ENCODE measurements around the gene CDKL4. TPM values are rescaled to one million over a fixed set of nuclear protein-coding genes. Genes with fewer than 3 reads are reported as not detected.
"Not testable (repeated sequence)": the region's sequence is repeated elsewhere in the genome, so short reads cannot be mapped to it uniquely, and the experiment has no call there.

CDKL4 gene
- total RNA-seq, 1 experiment from 2014 or later = not detected

DNA sequence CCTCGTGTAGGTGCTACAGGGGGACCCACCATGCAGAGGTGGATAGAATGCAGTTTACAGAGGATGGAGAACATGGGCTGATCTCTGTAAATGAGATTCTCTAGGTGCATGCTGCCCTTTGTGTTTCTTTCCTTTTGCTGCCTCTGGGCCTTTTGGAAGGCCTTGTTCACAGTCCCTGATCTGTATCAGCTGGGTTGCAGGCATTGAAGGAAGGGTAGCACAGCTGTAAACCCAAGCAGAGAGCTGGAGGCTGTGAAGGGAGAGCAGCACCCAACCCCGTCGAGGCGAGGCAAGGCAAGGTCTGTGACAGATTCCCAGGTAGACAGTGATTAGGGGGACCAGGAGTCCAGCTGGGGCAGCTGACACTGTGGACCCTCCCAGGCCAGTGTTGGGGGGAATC, 66.8 kb downstream of the CDKL4 start:
- Histone ChIP-seq H3K4me3 (no peak overlapping the region), H3K4me1 (replicated peaks; ENCODE audit: insufficient read depth) (peaks cover 14% of the 10 kb centered on the region), H3K79me2 (ENCODE audit: low read depth) (no peaks in the 10 kb centered on the region), H3K9me3 (ENCODE audit: insufficient read depth, low read depth) (no peaks in the 10 kb centered on the region), H2AFZ (no peak overlapping the region), H3K27ac (no peak overlapping the region), H3K27me3 (ENCODE audit: insufficient read depth, low read depth) (no peaks in the 10 kb centered on the region), H3K36me3 (ENCODE audit: low read depth) (no peaks in the 10 kb centered on the region), H3K4me2 (no peak overlapping the region), H3K9me2 (ENCODE audit: insufficient read depth) (no peaks in the 10 kb centered on the region), H3F3A (ENCODE audit: insufficient read depth, low read depth) (no peaks in the 10 kb centered on the region), H4K20me1 (ENCODE audit: insufficient read depth) (no peaks in the 10 kb centered on the region)
- ChIA-PET CTCF (no interaction called here), POLR2A (ENCODE audit: unreplicated experiment) (interaction anchor here (0.7 kb wide), 1 partner anchor 241 kb away, joined by 5 read pairs; no protein-coding TSS in a partner anchor)
- no peak for DNase-seq
- TF ChIP-seq EZH2 (IDR thresholded peaks at IDR 0.05; ENCODE audit: low read depth) = no peak
- TF ChIP-seq, protein P1, sequence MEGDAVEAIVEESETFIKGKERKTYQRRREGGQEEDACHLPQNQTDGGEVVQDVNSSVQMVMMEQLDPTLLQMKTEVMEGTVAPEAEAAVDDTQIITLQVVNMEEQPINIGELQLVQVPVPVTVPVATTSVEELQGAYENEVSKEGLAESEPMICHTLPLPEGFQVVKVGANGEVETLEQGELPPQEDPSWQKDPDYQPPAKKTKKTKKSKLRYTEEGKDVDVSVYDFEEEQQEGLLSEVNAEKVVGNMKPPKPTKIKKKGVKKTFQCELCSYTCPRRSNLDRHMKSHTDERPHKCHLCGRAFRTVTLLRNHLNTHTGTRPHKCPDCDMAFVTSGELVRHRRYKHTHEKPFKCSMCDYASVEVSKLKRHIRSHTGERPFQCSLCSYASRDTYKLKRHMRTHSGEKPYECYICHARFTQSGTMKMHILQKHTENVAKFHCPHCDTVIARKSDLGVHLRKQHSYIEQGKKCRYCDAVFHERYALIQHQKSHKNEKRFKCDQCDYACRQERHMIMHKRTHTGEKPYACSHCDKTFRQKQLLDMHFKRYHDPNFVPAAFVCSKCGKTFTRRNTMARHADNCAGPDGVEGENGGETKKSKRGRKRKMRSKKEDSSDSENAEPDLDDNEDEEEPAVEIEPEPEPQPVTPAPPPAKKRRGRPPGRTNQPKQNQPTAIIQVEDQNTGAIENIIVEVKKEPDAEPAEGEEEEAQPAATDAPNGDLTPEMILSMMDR (conservative IDR thresholded peaks at IDR 0.05) = no peak
- BruUV-seq (replicated peaks) = no TSS peak
- intact Hi-C loops (cut with micrococcal nuclease; ENCODE audit: unreplicated experiment) = no loop called here

DNA sequence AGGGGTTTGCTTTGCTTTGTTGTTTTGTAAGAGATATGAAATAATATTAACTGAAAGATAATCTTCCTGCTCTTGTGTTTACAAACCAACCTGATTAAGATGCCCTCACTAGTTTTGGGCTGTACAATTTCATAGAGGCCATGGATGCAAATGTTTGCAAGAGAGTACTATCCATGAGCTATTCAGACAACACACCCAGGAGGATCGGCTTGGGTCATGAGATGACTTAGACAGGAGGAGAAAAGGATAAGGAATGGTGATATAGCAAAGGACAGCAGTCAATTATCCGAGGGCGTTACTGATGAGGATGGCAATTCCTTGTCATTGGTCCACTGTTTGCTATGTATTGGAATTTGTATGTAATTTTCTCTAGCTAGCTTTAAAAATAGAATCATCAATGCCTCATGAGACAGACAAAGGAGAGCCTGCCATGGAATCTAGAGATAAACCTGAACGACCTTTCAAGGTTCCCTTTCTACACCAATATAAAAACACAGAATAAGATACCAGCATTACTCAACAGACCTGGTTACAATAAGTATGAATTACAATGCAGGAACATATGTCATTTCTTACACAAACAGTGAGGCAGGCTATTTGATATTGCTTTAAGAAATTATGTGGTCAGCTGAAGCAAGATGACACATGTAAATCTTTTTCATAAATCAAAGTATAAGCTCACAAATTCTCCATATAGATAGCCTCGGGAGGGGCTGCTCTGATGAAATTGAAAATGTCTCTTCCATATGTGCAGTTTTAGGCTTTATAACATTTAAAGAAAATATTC, 68.6 kb downstream of the CDKL4 start:
- Histone ChIP-seq H3K36me3 (ENCODE audit: low read depth) (no peaks in the 10 kb centered on the region), H4K20me1 (ENCODE audit: insufficient read depth) (no peaks in the 10 kb centered on the region), H3K4me3 (no peak overlapping the region), H2AFZ (0 out of 2 replicates have a peak overlapping the region, but pooled peaks have one; percentile 18), H3K4me2 (no peak overlapping the region), H3K27me3 (ENCODE audit: insufficient read depth, low read depth) (no peaks in the 10 kb centered on the region), H3K79me2 (ENCODE audit: low read depth) (no peaks in the 10 kb centered on the region), H3K4me1 (replicated peaks; ENCODE audit: insufficient read depth) (peaks cover 7% of the 10 kb centered on the region), H3F3A (ENCODE audit: insufficient read depth, low read depth) (no peaks in the 10 kb centered on the region), H3K9me2 (ENCODE audit: insufficient read depth) (no peaks in the 10 kb centered on the region), H3K9me3 (ENCODE audit: insufficient read depth, low read depth) (no peaks in the 10 kb centered on the region), H3K27ac (no peak overlapping the region)
- POLR2A ChIA-PET (ENCODE audit: unreplicated experiment) = no interaction called here
- DNase-seq = no peak
- intact Hi-C loops (cut with micrococcal nuclease; ENCODE audit: unreplicated experiment) = no loop called here
- TF ChIP-seq, protein P1 (conservative IDR thresholded peaks at IDR 0.05) = no peak
- TF ChIP-seq EZH2 (IDR thresholded peaks at IDR 0.05; ENCODE audit: low read depth) = no peak
- BruUV-seq (replicated peaks) = no TSS peak
- CTCF ChIA-PET = interaction anchor here (0.6 kb wide), 1 partner anchor 635 kb away, joined by 3 read pairs; no protein-coding TSS in a partner anchor

- intact Hi-C loops (cut with micrococcal nuclease; ENCODE audit: unreplicated experiment) = no loop called here
- Histone ChIP-seq H3K4me1 (replicated peaks; ENCODE audit: insufficient read depth) (no peaks in the 10 kb centered on the region), H3K4me2 (no peak overlapping the region), H3F3A (ENCODE audit: insufficient read depth, low read depth) (no peaks in the 10 kb centered on the region), H3K79me2 (ENCODE audit: low read depth) (no peaks in the 10 kb centered on the region), H3K27ac (no peak overlapping the region), H3K4me3 (no peak overlapping the region), H3K9me2 (ENCODE audit: insufficient read depth) (no peaks in the 10 kb centered on the region), H3K36me3 (ENCODE audit: low read depth) (no peaks in the 10 kb centered on the region), H3K27me3 (ENCODE audit: insufficient read depth, low read depth) (no peaks in the 10 kb centered on the region), H2AFZ (no peak overlapping the region), H4K20me1 (ENCODE audit: insufficient read depth) (no peaks in the 10 kb centered on the region), H3K9me3 (ENCODE audit: insufficient read depth, low read depth) (no peaks in the 10 kb centered on the region)
- POLR2A ChIA-PET (ENCODE audit: unreplicated experiment) = no interaction called here
- DNase-seq = no peak
- no peak for TF ChIP-seq EZH2 (IDR thresholded peaks at IDR 0.05; ENCODE audit: low read depth)
- TF ChIP-seq, protein P1 (conservative IDR thresholded peaks at IDR 0.05) = no peak
- CTCF ChIA-PET = no interaction called here
- BruUV-seq (replicated peaks) = no TSS peak
Observed at GRCh38 chr2:39174022-39174421, 69.7 kb downstream of the CDKL4 start.

- BruUV-seq (replicated peaks); H3F3A ChIP-seq (ENCODE audit: insufficient read depth, low read depth); H3K27ac ChIP-seq; H3K79me2 ChIP-seq (ENCODE audit: low read depth); H3K27me3 ChIP-seq (ENCODE audit: insufficient read depth, low read depth); H2AFZ ChIP-seq; H3K9me3 ChIP-seq (ENCODE audit: insufficient read depth, low read depth); intact Hi-C loops (cut with micrococcal nuclease; ENCODE audit: unreplicated experiment); H3K4me1 ChIP-seq (replicated peaks; ENCODE audit: insufficient read depth); H4K20me1 ChIP-seq (ENCODE audit: insufficient read depth); POLR2A ChIA-PET (ENCODE audit: unreplicated experiment); H3K9me2 ChIP-seq (ENCODE audit: insufficient read depth); CTCF ChIA-PET; H3K4me3 ChIP-seq; H3K36me3 ChIP-seq (ENCODE audit: low read depth); H3K4me2 ChIP-seq; DNase-seq: not testable (repeated sequence)
Observed at GRCh38 chr2:39172047-39172706, 71.6 kb downstream of the CDKL4 start.
